ENCODE results near the gene TBC1D22A.
"Not testable (repeated sequence)": the region's sequence is repeated elsewhere in the genome, so short reads cannot be mapped to it uniquely, and the experiment has no call there.

Gene TBC1D22A

DNA sequence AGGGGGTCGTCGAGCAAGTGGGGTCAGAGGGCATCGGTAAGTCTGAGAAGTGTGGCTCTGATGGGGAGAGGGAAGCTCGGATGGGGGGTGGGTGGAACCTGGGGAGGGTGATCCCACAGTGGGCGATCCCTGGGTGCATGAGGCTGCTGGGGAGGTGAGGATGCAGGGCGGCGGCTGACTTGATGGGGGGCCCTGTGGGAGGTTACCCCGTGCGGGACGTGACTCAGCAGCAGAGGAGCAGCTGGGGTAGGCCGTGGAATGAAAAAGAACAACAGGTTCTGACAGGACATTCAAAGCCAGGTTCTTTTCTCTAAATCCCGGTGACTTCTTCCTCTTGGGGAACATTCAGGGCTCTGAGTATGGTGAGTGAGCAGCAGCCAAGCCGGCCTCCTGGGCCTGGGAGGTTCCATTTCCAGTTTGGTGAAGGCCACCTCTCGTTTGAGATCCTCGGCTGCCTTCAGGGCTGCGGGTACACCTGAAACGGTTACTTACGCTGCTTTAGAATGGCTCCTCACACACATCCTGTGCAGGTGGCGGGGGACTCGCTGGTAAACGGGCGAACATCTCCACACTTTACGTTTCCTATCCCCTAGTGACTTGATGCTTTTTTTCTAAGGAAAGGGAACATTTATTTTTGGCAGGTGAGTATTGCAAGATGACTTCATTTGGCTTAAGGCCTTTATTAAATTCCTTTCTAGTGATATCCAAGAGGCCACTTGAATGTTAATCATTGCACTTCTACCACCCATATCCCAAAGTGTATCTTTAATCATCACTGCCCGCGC lies 278.2 kb downstream of the TBC1D22A start:
- DNase-seq (ENCODE audit: low read depth in 1 of 2, low spot score in 1 of 2), result no peak

GRCh38 chr22:47041271-47042115 lies 279.0 kb downstream of the TBC1D22A start:
- no peak for DNase-seq (ENCODE audit: low read depth in 1 of 2, low spot score in 1 of 2)

GRCh38 chr22:47042116-47042825 lies 279.8 kb downstream of the TBC1D22A start:
- DNase-seq (ENCODE audit: low read depth in 1 of 2, low spot score in 1 of 2), result no peak

- no peak for DNase-seq (ENCODE audit: low read depth in 1 of 2, low spot score in 1 of 2)
These were observed 280.5 kb downstream of the TBC1D22A start for GRCh38 chr22:47042861-47043496.

DNA sequence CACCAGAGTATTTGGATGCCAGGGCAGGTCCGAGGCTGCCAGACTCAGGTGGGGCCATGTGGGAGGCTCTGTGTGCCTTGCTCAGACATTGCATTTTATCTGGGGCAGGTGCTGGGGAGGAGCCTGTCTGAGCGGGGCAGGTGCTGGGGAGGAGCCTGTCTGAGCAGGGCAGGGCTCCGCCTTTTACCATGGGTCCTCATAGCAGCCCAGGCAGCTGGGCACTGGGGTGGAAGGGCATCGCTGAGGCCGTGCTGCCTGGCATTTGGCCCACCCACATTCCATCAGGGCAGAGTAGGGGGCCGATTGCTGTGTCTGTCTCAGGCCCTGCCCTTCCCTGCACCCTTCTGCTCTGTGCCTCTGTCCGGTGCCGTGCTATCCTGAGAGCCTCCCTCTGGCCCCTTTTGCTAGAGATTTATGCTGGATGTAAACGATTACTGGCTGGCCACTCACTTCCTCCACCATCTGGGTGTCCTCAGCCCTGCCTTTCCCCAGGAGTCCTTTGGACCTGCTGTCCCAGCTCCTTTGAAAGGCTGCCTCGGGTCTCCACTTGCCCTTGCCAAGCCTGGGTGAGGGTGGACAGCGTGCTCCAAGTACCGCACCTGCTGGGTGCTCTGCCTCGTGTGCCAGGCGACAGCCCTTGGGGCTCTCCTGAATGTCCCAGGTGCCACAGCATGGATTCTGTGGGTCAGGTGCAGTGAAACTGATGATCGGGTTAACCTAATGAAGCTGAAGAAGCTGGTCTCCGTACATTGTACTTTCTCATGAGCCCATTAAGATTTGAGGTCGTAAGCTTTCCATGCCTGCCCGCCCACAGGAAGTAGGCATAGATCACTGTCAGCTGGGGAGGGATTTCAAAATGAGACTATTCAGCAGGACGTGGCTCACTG lies 281.6 kb downstream of the TBC1D22A start:
- no peak for DNase-seq (ENCODE audit: low read depth in 1 of 2, low spot score in 1 of 2)

- DNase-seq (ENCODE audit: low read depth in 1 of 2, low spot score in 1 of 2), result no peak
These were observed 282.5 kb downstream of the TBC1D22A start for GRCh38 chr22:47044722-47045535.

DNA sequence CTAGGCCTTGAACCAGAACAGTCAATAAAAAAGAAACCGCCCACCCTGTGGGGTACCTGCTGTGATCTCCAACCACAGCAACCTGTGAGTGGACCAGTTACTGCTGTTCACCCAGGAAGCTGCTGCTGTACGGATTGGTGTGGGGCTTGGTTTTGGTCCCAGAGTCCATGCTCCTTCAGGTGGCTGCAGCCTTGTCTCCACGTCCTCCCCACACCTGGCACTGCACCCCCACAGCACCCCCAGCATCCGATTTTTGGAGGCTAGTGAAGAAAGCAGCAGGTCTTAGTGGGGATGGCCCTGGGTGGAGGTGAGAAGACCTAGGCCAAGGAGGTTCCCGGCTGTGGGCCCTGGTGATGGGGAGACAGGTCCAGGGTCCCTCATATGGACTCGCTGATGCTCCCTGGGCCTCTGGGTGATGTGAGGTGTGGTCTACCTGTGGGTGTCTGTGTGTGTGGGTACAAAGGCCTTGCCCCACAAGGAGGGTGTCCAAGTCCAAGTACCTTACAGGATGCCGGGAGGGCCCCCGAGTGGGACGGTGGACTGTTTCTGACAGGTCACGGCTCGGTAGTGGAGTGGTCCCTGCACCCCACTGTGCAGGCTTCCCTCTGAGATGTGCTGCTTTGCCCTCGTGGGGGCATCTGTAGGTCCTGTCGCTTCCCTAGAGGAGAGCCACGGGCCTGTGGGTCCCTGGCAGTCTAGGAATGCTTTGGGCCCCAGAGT lies 283.4 kb downstream of the TBC1D22A start:
- DNase-seq (ENCODE audit: low read depth in 1 of 2, low spot score in 1 of 2), result no peak

GRCh38 chr22:47046411-47047065 lies 284.1 kb downstream of the TBC1D22A start:
- no peak for DNase-seq (ENCODE audit: low read depth in 1 of 2, low spot score in 1 of 2)

- DNase-seq (ENCODE audit: low read depth in 1 of 2, low spot score in 1 of 2), result no peak
These were observed 285.1 kb downstream of the TBC1D22A start for GRCh38 chr22:47047321-47048122.

GRCh38 chr22:47048123-47049077 lies 285.9 kb downstream of the TBC1D22A start:
- no peak for DNase-seq (ENCODE audit: low read depth in 1 of 2, low spot score in 1 of 2)

DNA sequence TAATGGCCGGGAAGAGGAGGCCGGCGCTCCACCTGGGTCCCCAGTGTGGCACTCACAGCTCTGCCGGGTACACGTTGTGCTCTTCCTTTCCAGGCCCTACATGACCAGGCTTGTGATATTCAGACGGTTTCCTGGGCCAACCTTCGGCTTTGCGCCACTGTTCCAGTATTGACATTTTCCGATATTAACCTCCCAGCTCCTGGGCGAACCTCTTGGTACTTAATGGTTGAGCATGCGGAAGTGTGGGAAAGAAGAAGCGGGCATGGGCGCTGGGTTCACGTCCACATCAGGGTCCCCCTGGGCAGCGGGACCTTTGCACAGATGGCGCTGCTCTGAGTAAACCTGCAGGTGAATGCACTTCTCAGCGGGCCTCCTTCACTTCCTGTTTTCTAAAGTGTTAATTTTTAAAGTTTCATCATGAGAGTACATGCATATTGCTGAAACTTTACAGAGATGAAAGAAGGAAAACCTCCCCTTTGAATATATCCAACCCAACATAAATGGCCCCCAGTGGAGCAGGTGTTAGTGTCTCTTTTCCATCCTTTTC lies 286.7 kb downstream of the TBC1D22A start:
- DNase-seq (ENCODE audit: low read depth in 1 of 2, low spot score in 1 of 2), result no peak

DNA sequence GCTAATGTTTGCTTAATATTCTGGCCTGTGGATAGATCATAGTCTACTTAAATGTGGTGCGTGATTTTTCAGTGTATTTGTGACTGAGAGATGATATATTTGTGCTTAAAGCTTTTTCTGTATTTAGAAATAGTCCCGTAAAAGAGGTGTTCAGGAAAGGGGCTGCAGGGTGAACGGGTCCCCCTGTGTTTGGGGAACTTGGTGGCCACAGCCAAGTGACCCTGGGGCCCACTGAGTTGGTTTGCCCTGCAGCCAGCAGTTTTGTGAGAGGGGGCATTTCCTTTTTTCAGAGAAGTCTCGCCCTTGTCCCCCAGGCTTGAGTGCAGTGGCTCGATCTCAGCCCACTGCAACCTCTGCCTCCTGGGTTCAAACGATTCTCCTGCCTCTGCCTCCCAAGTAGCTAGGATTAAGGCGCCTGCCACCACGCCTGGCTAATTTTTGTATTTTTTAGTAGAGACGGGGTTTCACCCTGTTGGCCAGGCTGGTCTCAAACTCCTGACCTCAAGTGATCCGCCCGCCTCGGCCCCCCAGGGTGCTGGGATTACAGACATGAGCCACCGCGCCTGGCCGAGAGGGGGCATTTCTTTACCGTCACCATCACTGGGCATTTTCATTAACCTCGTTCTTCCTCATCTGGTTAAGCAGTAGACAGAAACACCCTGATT lies 287.4 kb downstream of the TBC1D22A start:
- DNase-seq (ENCODE audit: low read depth in 1 of 2, low spot score in 1 of 2), result not testable (repeated sequence)

- no peak for DNase-seq (ENCODE audit: low read depth in 1 of 2, low spot score in 1 of 2)
These were observed 288.1 kb downstream of the TBC1D22A start for GRCh38 chr22:47050401-47051051.

GRCh38 chr22:47051441-47052071 lies 289.1 kb downstream of the TBC1D22A start:
- DNase-seq (ENCODE audit: low read depth in 1 of 2, low spot score in 1 of 2), result no peak
